PFSK-1 (cell line): ENCODE measurements around the gene SEMA4F.

ENCODE experiments used
- FOXP2 ChIP-seq: optimal IDR thresholded peaks from 2 replicates; pipeline ENCODE3; 2011; ENCODE audit warnings: borderline replicate concordance, control low read depth, inconsistent platforms; ENCODE audit not compliant: insufficient read depth; ENCODE audit errors: extremely low read length, extremely low read depth
- POLR2AphosphoS5 ChIP-seq: IDR thresholded peaks from 2 replicates; pipeline ENCODE4 v1.6.1; 2012; ENCODE audit warnings: low read depth, mild to moderate bottlenecking, control low read depth, low read length, moderate library complexity
- SIN3A ChIP-seq: IDR thresholded peaks from 2 replicates; pipeline ENCODE4 v1.6.1; 2012; ENCODE audit warnings: mild to moderate bottlenecking, low read length, moderate library complexity, borderline replicate concordance; ENCODE audit not compliant: insufficient read depth
- TAF1 ChIP-seq: IDR thresholded peaks from 2 replicates; pipeline ENCODE4 v1.6.1; 2012; ENCODE audit warnings: low read length, control low read depth, borderline replicate concordance; ENCODE audit not compliant: insufficient read depth
- TF ChIP-seq, protein P1 (sequence below), 2 experiments: IDR thresholded peaks; 2 replicates each; pipeline versions ENCODE4 v1.6.1 to v1.8.0; 2011 to 2012; ENCODE audit warnings: low read depth in 2 of 2, low read length in 2 of 2, control low read depth in 1 of 2, inconsistent platforms in 1 of 2, mild to moderate bottlenecking in 1 of 2, moderate library complexity in 1 of 2; ENCODE audit not compliant: insufficient read depth in 1 of 2

Gene SEMA4F

DNA sequence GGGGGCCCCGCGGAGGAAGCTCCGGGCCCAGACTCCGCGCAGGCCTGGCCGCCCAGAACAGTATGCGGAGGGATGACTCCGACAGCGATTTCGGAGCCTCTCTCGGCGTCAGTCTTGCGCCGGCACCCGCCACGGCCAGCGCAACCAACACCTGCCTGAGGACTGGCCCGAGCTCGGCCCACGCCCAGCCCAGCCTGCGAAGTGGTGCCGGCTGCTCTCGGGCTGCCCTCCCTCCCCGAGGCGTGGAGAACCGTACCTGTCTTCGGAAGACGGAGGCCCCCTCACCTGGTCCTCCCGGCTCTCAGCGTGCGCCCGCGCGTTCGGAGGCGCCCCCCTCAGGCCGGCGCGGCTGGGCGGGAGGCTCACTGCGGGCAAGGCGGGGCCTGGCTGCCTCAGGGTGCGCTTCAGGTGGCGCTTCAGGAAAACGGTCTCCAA is 6.0 kb upstream of the SEMA4F start, which contains the start of gene M1AP:
Gene M1AP, minus strand, starts transcription at position 322 of the 435 bp plus-strand sequence. CDS start 8,055 bp downstream, outside the sequence.
- TF ChIP-seq TAF1 (no peak), FOXP2 (no peak), POLR2AphosphoS5 (no peak), SIN3A (no peak)
- TF ChIP-seq, protein P1, sequence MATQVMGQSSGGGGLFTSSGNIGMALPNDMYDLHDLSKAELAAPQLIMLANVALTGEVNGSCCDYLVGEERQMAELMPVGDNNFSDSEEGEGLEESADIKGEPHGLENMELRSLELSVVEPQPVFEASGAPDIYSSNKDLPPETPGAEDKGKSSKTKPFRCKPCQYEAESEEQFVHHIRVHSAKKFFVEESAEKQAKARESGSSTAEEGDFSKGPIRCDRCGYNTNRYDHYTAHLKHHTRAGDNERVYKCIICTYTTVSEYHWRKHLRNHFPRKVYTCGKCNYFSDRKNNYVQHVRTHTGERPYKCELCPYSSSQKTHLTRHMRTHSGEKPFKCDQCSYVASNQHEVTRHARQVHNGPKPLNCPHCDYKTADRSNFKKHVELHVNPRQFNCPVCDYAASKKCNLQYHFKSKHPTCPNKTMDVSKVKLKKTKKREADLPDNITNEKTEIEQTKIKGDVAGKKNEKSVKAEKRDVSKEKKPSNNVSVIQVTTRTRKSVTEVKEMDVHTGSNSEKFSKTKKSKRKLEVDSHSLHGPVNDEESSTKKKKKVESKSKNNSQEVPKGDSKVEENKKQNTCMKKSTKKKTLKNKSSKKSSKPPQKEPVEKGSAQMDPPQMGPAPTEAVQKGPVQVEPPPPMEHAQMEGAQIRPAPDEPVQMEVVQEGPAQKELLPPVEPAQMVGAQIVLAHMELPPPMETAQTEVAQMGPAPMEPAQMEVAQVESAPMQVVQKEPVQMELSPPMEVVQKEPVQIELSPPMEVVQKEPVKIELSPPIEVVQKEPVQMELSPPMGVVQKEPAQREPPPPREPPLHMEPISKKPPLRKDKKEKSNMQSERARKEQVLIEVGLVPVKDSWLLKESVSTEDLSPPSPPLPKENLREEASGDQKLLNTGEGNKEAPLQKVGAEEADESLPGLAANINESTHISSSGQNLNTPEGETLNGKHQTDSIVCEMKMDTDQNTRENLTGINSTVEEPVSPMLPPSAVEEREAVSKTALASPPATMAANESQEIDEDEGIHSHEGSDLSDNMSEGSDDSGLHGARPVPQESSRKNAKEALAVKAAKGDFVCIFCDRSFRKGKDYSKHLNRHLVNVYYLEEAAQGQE (IDR thresholded peaks at IDR 0.05; ENCODE audit: insufficient read depth in 1 of 2, low read depth in 2 of 2, low read length in 2 of 2): no peak

DNA sequence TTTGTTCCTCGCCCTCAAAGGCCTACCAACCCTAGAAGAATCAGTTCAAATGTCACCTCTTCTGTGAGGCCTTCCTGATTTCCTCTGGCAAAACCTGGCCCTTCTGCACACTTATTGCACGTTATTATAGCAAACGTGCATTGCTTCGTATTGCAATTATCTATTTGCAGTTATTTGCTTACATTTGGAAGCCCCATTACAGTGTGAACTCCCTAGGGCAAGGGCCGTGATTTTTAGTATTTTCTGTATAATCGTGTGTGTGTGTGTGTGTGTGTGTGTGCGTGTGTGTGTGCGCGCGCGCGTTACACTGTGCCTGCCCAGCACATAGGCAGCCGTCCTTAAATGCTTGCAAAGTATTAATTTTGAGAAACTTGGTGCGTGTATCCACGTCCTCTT is 460 bp upstream of the SEMA4F start:
- TF ChIP-seq FOXP2 (no peak), SIN3A (no peak), POLR2AphosphoS5 (no peak), TAF1 (no peak)
- TF ChIP-seq, protein P1 (IDR thresholded peaks at IDR 0.05; ENCODE audit: insufficient read depth in 1 of 2, low read depth in 2 of 2, low read length in 2 of 2): no peak

DNA sequence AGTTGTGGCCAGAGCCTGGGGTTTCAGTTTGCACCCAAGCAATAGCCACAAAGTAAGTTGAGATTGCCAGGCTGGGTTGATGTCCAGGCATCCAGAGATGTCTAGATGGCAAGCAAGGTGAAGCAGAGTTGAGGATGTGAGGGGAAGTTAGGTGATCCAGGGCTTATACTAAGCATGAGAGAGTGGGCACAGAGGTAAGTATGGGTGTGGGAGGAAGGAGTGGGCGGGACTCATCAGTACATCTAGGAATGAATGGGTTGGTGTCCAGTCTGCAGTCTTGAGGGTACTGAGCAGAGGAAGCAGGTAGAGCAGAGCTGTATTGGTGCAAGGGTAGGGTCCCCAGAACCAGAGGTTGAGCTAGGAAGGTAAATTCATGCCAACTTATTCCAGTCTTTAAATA is 1.5 kb downstream of the SEMA4F start:
- TF ChIP-seq, protein P1 (IDR thresholded peaks at IDR 0.05; ENCODE audit: insufficient read depth in 1 of 2, low read depth in 2 of 2, low read length in 2 of 2): no peak
- TF ChIP-seq SIN3A: no peak
- no peak for TF ChIP-seq TAF1
- no peak for TF ChIP-seq FOXP2
- TF ChIP-seq POLR2AphosphoS5: no peak

DNA sequence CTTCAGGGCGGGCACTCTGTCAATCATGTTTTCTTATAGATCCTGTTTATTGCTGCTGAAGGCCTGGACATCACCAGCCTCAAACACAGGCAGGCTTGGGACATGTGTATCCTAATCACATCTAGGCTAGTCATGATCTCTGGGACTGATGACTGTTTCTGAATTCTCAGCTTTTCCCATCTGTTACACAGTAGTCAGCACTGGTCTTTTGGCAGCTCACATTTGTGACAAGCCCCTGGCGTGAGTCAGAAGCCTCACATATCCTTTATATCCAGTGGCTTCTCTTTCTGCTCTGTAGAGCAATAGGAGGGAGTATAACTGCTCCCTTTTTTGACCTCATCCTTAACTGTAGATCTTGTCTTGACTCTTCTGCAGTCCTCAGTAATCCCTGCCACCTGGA is 4.5 kb downstream of the SEMA4F start:
- no peak for TF ChIP-seq SIN3A
- no peak for TF ChIP-seq FOXP2
- TF ChIP-seq POLR2AphosphoS5: no peak

DNA sequence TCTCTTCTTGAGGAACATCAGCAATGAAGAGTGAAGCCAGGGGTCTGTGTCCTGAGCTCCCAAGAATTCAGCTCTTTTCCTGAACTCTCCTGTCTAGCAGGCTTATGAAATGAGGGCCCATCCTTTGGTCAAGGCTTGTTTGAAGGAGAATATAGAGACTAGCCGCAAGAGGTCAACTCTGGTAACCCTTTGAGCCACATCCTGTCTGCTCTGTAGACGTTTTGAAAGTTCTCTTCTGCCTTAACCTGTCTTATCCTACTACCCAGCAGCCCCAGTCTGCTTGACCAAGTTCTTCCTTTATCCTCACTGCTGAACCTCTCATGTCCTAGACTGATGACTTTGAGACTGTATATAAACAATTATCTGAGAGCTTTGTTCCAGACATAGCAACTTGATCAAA is 5.4 kb downstream of the SEMA4F start:
- TF ChIP-seq, protein P1 (IDR thresholded peaks at IDR 0.05; ENCODE audit: insufficient read depth in 1 of 2, low read depth in 2 of 2, low read length in 2 of 2): no peak
- TF ChIP-seq TAF1 (no peak), FOXP2 (no peak), POLR2AphosphoS5 (no peak), SIN3A (no peak)
